ENCODE data around the gene HGF.

DNA sequence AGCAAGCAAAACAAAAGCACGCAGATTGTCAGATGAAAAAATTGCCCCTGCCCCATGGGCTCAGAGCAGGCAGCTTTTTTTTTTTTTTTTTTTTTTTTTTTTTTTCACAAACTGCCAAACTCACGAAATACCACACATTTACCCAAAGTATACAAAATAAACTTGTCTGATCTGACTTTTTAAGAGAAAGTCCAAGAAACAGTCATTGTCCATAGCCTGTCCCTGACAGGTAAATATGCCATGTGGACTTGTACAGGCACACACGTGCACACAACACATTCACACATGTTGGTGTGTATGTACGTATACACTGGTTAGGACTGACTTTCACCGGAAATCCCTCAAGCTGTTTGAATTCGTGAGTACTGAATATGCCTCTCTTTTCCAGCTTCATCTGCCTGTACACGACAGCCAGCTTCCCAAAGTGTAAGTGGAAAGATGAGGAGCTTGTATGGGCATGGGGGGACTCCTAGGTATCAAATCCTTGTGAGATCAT, 929 bp upstream of the HGF start:
- TF ChIP-seq, protein P1, sequence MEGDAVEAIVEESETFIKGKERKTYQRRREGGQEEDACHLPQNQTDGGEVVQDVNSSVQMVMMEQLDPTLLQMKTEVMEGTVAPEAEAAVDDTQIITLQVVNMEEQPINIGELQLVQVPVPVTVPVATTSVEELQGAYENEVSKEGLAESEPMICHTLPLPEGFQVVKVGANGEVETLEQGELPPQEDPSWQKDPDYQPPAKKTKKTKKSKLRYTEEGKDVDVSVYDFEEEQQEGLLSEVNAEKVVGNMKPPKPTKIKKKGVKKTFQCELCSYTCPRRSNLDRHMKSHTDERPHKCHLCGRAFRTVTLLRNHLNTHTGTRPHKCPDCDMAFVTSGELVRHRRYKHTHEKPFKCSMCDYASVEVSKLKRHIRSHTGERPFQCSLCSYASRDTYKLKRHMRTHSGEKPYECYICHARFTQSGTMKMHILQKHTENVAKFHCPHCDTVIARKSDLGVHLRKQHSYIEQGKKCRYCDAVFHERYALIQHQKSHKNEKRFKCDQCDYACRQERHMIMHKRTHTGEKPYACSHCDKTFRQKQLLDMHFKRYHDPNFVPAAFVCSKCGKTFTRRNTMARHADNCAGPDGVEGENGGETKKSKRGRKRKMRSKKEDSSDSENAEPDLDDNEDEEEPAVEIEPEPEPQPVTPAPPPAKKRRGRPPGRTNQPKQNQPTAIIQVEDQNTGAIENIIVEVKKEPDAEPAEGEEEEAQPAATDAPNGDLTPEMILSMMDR (IDR thresholded peaks at IDR 0.05), result no peak
- TF ChIP-seq POLR2A (IDR thresholded peaks at IDR 0.05), result no peak
